D721Med (cell line): Measurements from ENCODE around the gene UBE2G1.

Source experiments
- DNase-seq: peaks from one replicate; pipeline ENCODE4 v3.0.0; 2011; ENCODE audit warnings: low spot score; ENCODE audit not compliant: insufficient read length
- FAIRE-seq: peaks from 2 replicates; lab custom pipeline; 2011; peaks lifted over from hg19 to GRCh38; lab: Jason Lieb, UNC
- CTCF ChIP-seq: IDR thresholded peaks from 2 replicates; pipeline ENCODE4 v1.5.1; 2012; ENCODE audit warnings: mild to moderate bottlenecking, control low read depth; ENCODE audit not compliant: insufficient read depth; ENCODE audit errors: missing control alignments

The UBE2G1 gene

GRCh38 chr17:4406386-4406785 lies 39.9 kb upstream of the UBE2G1 start:
- TF ChIP-seq CTCF, result no peak
- DNase-seq, result no peak
- FAIRE-seq, result no peak

GRCh38 chr17:4405699-4406098 lies 39.2 kb upstream of the UBE2G1 start:
- no peak for DNase-seq
- no peak for FAIRE-seq
- TF ChIP-seq CTCF, result no peak

- DNase-seq, result no peak
- TF ChIP-seq CTCF, result no peak
- FAIRE-seq, result no peak
These were observed 38.7 kb upstream of the UBE2G1 start for GRCh38 chr17:4405038-4405669.

- FAIRE-seq, result no peak
These were observed 31.4 kb upstream of the UBE2G1 start for GRCh38 chr17:4397840-4398239.

GRCh38 chr17:4395111-4395478 lies 28.6 kb upstream of the UBE2G1 start:
- DNase-seq, result no peak
- TF ChIP-seq CTCF, result no peak
- no peak for FAIRE-seq

More at GRCh38 chr17:4397840-4398239, 31.4 kb upstream of the UBE2G1 start:
- TF ChIP-seq CTCF, result no peak
- DNase-seq, result no peak

- FAIRE-seq (no peak), DNase-seq (no peak)
- TF ChIP-seq CTCF, result no peak
These were observed 28.0 kb upstream of the UBE2G1 start for GRCh38 chr17:4394208-4395110.

GRCh38 chr17:4393806-4394205 lies 27.3 kb upstream of the UBE2G1 start:
- TF ChIP-seq CTCF, result no peak
- FAIRE-seq, result no peak
- no peak for DNase-seq
